ENCODE data around the gene PITPNB.

Gene PITPNB

DNA sequence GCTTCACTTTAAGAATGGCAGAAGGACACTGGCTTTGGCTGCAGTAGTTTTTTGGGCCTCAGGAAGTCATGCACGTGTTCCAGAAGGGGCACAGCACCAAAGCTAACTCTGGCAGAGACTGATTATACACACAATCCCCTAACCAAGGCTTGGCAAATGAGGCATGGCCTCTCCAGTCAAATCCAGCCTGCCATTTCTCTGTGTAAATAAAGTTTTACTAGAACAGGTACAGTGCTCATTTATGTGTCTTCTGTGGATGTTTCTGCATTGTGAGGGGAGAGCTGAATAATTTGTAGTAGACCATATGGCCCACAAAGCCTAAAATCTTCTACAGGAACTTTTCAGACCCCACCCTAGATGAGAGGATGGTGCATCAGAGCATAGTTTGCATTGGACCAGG lies 71.1 kb downstream of the PITPNB start:
- DNase-seq (ENCODE audit: low read depth) = no peak
- TF ChIP-seq, protein P1, sequence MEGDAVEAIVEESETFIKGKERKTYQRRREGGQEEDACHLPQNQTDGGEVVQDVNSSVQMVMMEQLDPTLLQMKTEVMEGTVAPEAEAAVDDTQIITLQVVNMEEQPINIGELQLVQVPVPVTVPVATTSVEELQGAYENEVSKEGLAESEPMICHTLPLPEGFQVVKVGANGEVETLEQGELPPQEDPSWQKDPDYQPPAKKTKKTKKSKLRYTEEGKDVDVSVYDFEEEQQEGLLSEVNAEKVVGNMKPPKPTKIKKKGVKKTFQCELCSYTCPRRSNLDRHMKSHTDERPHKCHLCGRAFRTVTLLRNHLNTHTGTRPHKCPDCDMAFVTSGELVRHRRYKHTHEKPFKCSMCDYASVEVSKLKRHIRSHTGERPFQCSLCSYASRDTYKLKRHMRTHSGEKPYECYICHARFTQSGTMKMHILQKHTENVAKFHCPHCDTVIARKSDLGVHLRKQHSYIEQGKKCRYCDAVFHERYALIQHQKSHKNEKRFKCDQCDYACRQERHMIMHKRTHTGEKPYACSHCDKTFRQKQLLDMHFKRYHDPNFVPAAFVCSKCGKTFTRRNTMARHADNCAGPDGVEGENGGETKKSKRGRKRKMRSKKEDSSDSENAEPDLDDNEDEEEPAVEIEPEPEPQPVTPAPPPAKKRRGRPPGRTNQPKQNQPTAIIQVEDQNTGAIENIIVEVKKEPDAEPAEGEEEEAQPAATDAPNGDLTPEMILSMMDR (IDR thresholded peaks at IDR 0.05; ENCODE audit: low read depth, low read length, missing control alignments) = no peak
- in situ Hi-C loops (cut with HindIII; ENCODE audit: low sequenced_read_pairs) = no loop called here
- no peak overlapping the region for H3K4me3 ChIP-seq (ENCODE audit: low read depth, low read length)

DNA sequence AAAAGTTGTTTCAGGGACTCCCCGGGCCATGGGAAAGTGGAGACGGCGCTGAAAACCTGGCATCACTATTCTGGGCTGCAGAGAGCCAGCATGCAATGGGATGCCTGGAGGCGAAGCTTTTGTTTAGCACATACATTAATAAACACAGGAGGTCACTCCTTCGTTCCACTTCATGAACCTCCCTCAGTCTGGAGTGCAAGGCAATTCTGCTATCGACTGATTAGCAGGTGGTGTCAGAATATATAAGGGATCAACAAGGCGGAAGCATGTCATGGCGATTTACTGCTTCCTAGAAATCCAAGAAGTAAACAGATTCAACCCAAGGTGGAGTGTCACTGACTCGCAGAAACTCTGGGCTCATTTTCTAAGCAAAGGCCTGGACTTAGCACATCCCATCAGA lies 72.1 kb downstream of the PITPNB start:
- H3K4me3 ChIP-seq (ENCODE audit: low read depth, low read length) = no peak overlapping the region
- TF ChIP-seq, protein P1 (IDR thresholded peaks at IDR 0.05; ENCODE audit: low read depth, low read length, missing control alignments) = no peak
- no peak for DNase-seq (ENCODE audit: low read depth)
- in situ Hi-C loops (cut with HindIII; ENCODE audit: low sequenced_read_pairs) = no loop called here

DNA sequence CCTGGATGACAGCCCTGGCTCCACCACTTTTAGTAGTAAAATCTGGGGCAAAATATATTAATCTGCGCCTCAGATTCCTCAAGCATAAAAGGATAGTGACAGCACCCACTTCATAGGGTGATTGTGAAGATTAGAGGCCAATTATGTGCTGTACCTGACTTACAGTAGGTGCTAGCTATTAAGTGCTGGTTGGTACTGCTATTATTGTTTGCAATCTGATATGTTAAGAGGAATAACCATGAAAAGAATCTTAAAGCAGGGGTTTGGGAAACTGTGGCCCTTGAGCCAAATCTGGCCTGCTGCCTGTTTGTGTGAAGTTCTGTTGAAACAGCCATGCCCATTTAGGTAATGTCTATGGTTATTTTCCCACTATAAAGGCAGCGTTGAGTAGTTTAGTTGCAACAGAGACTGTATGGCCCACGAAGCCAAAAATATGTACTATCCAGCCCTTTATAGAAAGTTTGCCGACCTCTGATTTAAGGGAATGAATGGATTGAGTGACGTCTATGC lies 72.8 kb downstream of the PITPNB start:
- no peak for DNase-seq (ENCODE audit: low read depth)
- TF ChIP-seq, protein P1 (IDR thresholded peaks at IDR 0.05; ENCODE audit: low read depth, low read length, missing control alignments) = no peak
- no peak overlapping the region for H3K4me3 ChIP-seq (ENCODE audit: low read depth, low read length)
- in situ Hi-C loops (cut with HindIII; ENCODE audit: low sequenced_read_pairs) = no loop called here

DNA sequence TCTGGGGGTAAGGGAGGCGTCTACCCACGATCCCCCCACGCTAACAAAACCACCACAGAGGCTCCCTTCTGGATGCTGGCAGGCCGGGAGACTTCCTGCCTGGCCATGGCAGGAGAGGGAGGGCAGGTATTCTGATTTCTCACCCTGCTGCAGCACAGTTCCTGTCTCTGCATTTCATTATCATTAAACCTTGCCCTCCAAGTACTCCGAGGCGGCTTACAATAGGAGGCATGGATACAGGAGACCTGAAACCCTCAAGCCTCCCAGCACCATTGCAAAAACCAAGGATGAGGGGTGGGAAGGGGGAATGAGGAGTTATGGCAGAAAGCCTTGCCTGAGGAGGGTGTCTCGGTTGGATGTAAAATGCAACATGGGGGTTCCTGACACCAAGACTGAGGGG lies 73.4 kb downstream of the PITPNB start:
- H3K4me3 ChIP-seq (ENCODE audit: low read depth, low read length) = no peak overlapping the region
- in situ Hi-C loops (cut with HindIII; ENCODE audit: low sequenced_read_pairs) = no loop called here
- DNase-seq (ENCODE audit: low read depth) = no peak
- TF ChIP-seq, protein P1 (IDR thresholded peaks at IDR 0.05; ENCODE audit: low read depth, low read length, missing control alignments) = no peak

DNA sequence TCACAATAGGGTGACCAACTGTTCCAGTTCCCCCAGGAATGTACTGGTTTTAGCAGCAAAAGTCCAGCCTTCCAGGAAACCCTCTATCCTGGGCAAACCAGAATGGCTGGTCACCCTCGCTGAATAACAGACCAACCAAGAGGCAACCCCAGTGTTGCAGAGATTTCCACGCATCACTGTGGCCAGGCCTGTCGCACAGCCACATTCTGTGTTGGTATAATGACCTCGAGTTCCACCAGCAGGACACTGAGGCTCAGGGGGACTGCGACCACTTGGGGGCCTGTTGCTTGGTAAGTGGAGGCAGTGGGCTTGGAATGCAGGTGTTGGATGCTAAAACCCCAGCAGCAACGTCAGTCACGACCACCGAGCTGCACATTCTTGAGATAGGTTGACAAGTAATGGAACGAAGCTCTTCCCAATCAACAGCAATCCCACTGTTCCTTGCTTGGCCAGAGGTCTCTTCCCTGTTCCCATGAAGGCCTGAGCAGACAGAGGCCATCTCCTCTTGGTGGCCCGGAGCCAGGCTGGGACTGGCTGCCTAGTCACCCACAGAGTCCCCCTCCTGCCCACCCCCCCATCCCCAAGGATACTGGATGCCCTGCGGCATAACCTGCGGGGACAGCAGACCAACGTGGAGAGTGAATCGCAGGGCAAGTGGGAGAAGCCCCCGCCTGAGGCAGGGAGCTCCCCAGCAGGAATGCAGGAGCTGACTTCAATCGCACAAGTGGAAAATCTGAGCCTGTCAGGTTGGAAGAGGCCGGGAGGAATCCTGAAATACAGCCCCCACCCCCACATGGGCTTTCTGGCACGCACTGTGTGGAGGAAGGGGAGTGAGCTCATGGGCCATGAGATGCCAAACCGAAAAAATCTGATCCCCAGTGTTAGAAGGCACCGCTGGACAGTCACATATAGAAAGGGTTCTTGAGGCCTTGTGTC lies 74.1 kb downstream of the PITPNB start:
- TF ChIP-seq, protein P1 (IDR thresholded peaks at IDR 0.05; ENCODE audit: low read depth, low read length, missing control alignments) = no peak
- in situ Hi-C loops (cut with HindIII; ENCODE audit: low sequenced_read_pairs) = no loop called here
- no peak for DNase-seq (ENCODE audit: low read depth)
- H3K4me3 ChIP-seq (ENCODE audit: low read depth, low read length) = no peak overlapping the region

DNA sequence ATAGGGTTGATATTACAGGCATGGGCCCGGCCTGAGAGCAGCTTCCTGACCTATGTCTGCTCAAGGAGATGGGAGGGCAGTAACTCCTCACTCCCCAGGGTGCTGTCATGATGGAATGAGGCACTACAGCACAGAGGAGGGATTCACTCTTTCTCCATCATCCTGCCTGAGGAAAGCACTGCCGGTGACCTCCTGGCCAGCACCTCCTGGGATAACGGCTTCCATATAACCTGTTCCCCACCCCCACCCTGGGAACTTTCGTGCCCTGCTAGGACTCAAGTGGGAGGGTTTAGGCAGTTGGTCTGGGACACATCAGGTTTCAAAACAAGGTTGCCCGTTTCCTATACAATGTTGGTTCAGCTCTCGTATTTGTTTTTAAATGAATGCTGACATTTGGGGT lies 74.8 kb downstream of the PITPNB start:
- TF ChIP-seq, protein P1 (IDR thresholded peaks at IDR 0.05; ENCODE audit: low read depth, low read length, missing control alignments) = no peak
- in situ Hi-C loops (cut with HindIII; ENCODE audit: low sequenced_read_pairs) = no loop called here
- no peak for DNase-seq (ENCODE audit: low read depth)
- no peak overlapping the region for H3K4me3 ChIP-seq (ENCODE audit: low read depth, low read length)

Data from astrocyte of the cerebellum (primary cell).